HG02943 (cell line): ENCODE measurements around the gene BMP7.
"Not testable (repeated sequence)": the region's sequence is repeated elsewhere in the genome, so short reads cannot be mapped to it uniquely, and the experiment has no call there.

ENCODE experiments used
- ATAC-seq: cut with Tn5 transposase; IDR thresholded peaks from one replicate; pipeline ENCODE4 v1.9.1; 2021; ENCODE audit warnings: mild to moderate bottlenecking, low read depth, moderate library complexity; ENCODE audit not compliant: unreplicated experiment

The BMP7 gene

GRCh38 chr20:57159945-57160610 lies 106.4 kb downstream of the BMP7 start:
- no peak for ATAC-seq

GRCh38 chr20:57159193-57159851 lies 107.1 kb downstream of the BMP7 start:
- no peak for ATAC-seq

- no peak for ATAC-seq
These were observed 108.0 kb downstream of the BMP7 start for GRCh38 chr20:57158474-57158873.

- not testable (repeated sequence) for ATAC-seq
These were observed 108.7 kb downstream of the BMP7 start for GRCh38 chr20:57157787-57158186.

- ATAC-seq: no peak
These were observed 109.2 kb downstream of the BMP7 start for GRCh38 chr20:57157106-57157691.

- no peak for ATAC-seq
These were observed 110.3 kb downstream of the BMP7 start for GRCh38 chr20:57156011-57156729.

GRCh38 chr20:57155415-57155814 lies 111.0 kb downstream of the BMP7 start:
- no peak for ATAC-seq

GRCh38 chr20:57153238-57153905 lies 113.1 kb downstream of the BMP7 start:
- ATAC-seq: no peak

GRCh38 chr20:57152557-57152956 lies 113.9 kb downstream of the BMP7 start:
- ATAC-seq: no peak

GRCh38 chr20:57150559-57150958 lies 115.9 kb downstream of the BMP7 start:
- no peak for ATAC-seq

GRCh38 chr20:57148263-57148662 lies 118.2 kb downstream of the BMP7 start:
- no peak for ATAC-seq

GRCh38 chr20:57147185-57147584 lies 119.3 kb downstream of the BMP7 start:
- no peak for ATAC-seq

- no peak for ATAC-seq
These were observed 120.3 kb downstream of the BMP7 start for GRCh38 chr20:57146155-57146554.

GRCh38 chr20:57145089-57145631 lies 121.3 kb downstream of the BMP7 start:
- no peak for ATAC-seq

- no peak for ATAC-seq
These were observed 123.3 kb downstream of the BMP7 start for GRCh38 chr20:57143173-57143572.

GRCh38 chr20:57142667-57143066 lies 123.8 kb downstream of the BMP7 start:
- no peak for ATAC-seq

- no peak for ATAC-seq
These were observed 124.9 kb downstream of the BMP7 start for GRCh38 chr20:57141492-57141891.

- ATAC-seq: no peak
These were observed 126.0 kb downstream of the BMP7 start for GRCh38 chr20:57140416-57140965.

GRCh38 chr20:57139342-57140093 lies 126.9 kb downstream of the BMP7 start:
- ATAC-seq: no peak
